ENCODE results near the gene CPLX1.

CPLX1 gene

GRCh38 chr4:821181-821591, 4.7 kb downstream of the CPLX1 start:
- H3K27ac ChIP-seq (replicated peaks; ENCODE audit: low read length), result no peak overlapping the region
- peak overlapping the region; percentile 32 for H2AK5ac ChIP-seq (ENCODE audit: low read depth, low read length)
- no peak overlapping the region for H3K4ac ChIP-seq (ENCODE audit: low read length)
- H3K18ac ChIP-seq (ENCODE audit: low read length), result no peak overlapping the region
- H3K4me3 ChIP-seq (ENCODE audit: low read length in 2 of 2), result no peak overlapping the region
- H2BK120ac ChIP-seq (ENCODE audit: low read depth, low read length), result no peak overlapping the region
- peaks cover 10 to 50% (median 43%) of the 10 kb centered on the region in 3 experiments for H3K27me3 ChIP-seq (ENCODE audit: control insufficient read depth in 3 of 3, insufficient read depth in 3 of 3, low read depth in 1 of 3, low read length in 3 of 3)
- H3K9me3 ChIP-seq (replicated peaks in 1 of 2; ENCODE audit: control insufficient read depth in 2 of 2, insufficient read depth in 1 of 2, low read depth in 1 of 2, low read length in 2 of 2), result peaks cover 0 to 1% of the 10 kb centered on the region in 2 donors
- peak overlapping the region; percentile 22 for H2BK5ac ChIP-seq (ENCODE audit: low read length)
- no CpG with 5 or more reads among the region's 22 CpGs for WGBS, 2 donors (ENCODE audit: extremely low coverage in 2 of 2, insufficient read length in 2 of 2, insufficient replicate concordance in 1 of 2)
- no peak overlapping the region for H3K9ac ChIP-seq (ENCODE audit: low read depth, low read length, poor library complexity)
- H3K4me2 ChIP-seq (ENCODE audit: insufficient read depth, low read length, poor library complexity, severe bottlenecking), result no peak overlapping the region
- H2BK15ac ChIP-seq (ENCODE audit: low read length), result no peak overlapping the region
- H3K4me1 ChIP-seq (ENCODE audit: control insufficient read depth in 2 of 2, insufficient read depth in 1 of 2, low read depth in 1 of 2, low read length in 2 of 2), result peaks cover 0 to 9% of the 10 kb centered on the region in 2 donors
- no peak for DNase-seq (ENCODE audit: low spot score)
- H3K14ac ChIP-seq (ENCODE audit: low read length), result peak overlapping the region; percentile 75
- H4K8ac ChIP-seq (ENCODE audit: low read depth, low read length), result no peak overlapping the region
- H2AFZ ChIP-seq (ENCODE audit: low read length), result no peak overlapping the region
- H3K23ac ChIP-seq (ENCODE audit: low read depth, low read length, poor library complexity), result peak overlapping the region; percentile 17
- H3K36me3 ChIP-seq (replicated peaks in 1 of 2; ENCODE audit: control insufficient read depth in 2 of 2, insufficient read depth in 2 of 2, low read length in 2 of 2), result no peaks in the 10 kb centered on the region
- H4K91ac ChIP-seq (ENCODE audit: low read depth, low read length, poor library complexity), result no peak overlapping the region
- H3K79me1 ChIP-seq (ENCODE audit: low read depth, low read length), result peaks cover 4% of the 10 kb centered on the region
- no peak overlapping the region for H2BK12ac ChIP-seq (ENCODE audit: low read length)

- no peak overlapping the region for H2BK15ac ChIP-seq (ENCODE audit: low read length)
- no peak overlapping the region for H3K4me3 ChIP-seq (ENCODE audit: low read length in 2 of 2)
- no peak overlapping the region for H4K8ac ChIP-seq (ENCODE audit: low read depth, low read length)
- no peak overlapping the region for H3K4me2 ChIP-seq (ENCODE audit: insufficient read depth, low read length, poor library complexity, severe bottlenecking)
- no CpG with 5 or more reads among the region's 24 CpGs for WGBS, 2 donors (ENCODE audit: extremely low coverage in 2 of 2, insufficient read length in 2 of 2, insufficient replicate concordance in 1 of 2)
- no peak overlapping the region for H4K91ac ChIP-seq (ENCODE audit: low read depth, low read length, poor library complexity)
- H3K4ac ChIP-seq (ENCODE audit: low read length), result no peak overlapping the region
- H3K9ac ChIP-seq (ENCODE audit: low read depth, low read length, poor library complexity), result no peak overlapping the region
- no peak overlapping the region for H2BK12ac ChIP-seq (ENCODE audit: low read length)
- peaks cover 0 to 9% of the 10 kb centered on the region in 2 donors for H3K4me1 ChIP-seq (ENCODE audit: control insufficient read depth in 2 of 2, insufficient read depth in 1 of 2, low read depth in 1 of 2, low read length in 2 of 2)
- peak overlapping the region; percentile 75 for H3K14ac ChIP-seq (ENCODE audit: low read length)
- H2AK5ac ChIP-seq (ENCODE audit: low read depth, low read length), result peak overlapping the region; percentile 32
- no peak overlapping the region for H3K18ac ChIP-seq (ENCODE audit: low read length)
- peaks cover 4% of the 10 kb centered on the region for H3K79me1 ChIP-seq (ENCODE audit: low read depth, low read length)
- H3K36me3 ChIP-seq (replicated peaks in 1 of 2; ENCODE audit: control insufficient read depth in 2 of 2, insufficient read depth in 2 of 2, low read length in 2 of 2), result no peaks in the 10 kb centered on the region
- H2BK120ac ChIP-seq (ENCODE audit: low read depth, low read length), result no peak overlapping the region
- DNase-seq (ENCODE audit: low spot score), result no peak
- H3K27me3 ChIP-seq (ENCODE audit: control insufficient read depth in 3 of 3, insufficient read depth in 3 of 3, low read depth in 1 of 3, low read length in 3 of 3), result peaks cover 10 to 50% (median 43%) of the 10 kb centered on the region in 3 experiments
- no peak overlapping the region for H2AFZ ChIP-seq (ENCODE audit: low read length)
- peak overlapping the region; percentile 22 for H2BK5ac ChIP-seq (ENCODE audit: low read length)
- H3K23ac ChIP-seq (ENCODE audit: low read depth, low read length, poor library complexity), result peak overlapping the region; percentile 17
- H3K9me3 ChIP-seq (replicated peaks in 1 of 2; ENCODE audit: control insufficient read depth in 2 of 2, insufficient read depth in 1 of 2, low read depth in 1 of 2, low read length in 2 of 2), result peaks cover 0 to 1% of the 10 kb centered on the region in 2 donors
- H3K27ac ChIP-seq (replicated peaks; ENCODE audit: low read length), result no peak overlapping the region
Measured at GRCh38 chr4:820230-821172, 5.4 kb downstream of the CPLX1 start.

- no CpG with 5 or more reads among the region's 20 CpGs for WGBS, 2 donors (ENCODE audit: extremely low coverage in 2 of 2, insufficient read length in 2 of 2, insufficient replicate concordance in 1 of 2)
- no peak overlapping the region for H3K4me3 ChIP-seq (ENCODE audit: low read length in 2 of 2)
- H3K14ac ChIP-seq (ENCODE audit: low read length), result no peak overlapping the region
- H3K79me1 ChIP-seq (ENCODE audit: low read depth, low read length), result peaks cover 2% of the 10 kb centered on the region
- H3K23ac ChIP-seq (ENCODE audit: low read depth, low read length, poor library complexity), result no peak overlapping the region
- no peak overlapping the region for H3K18ac ChIP-seq (ENCODE audit: low read length)
- no peak overlapping the region for H2BK15ac ChIP-seq (ENCODE audit: low read length)
- no peak overlapping the region for H3K4ac ChIP-seq (ENCODE audit: low read length)
- H2BK5ac ChIP-seq (ENCODE audit: low read length), result no peak overlapping the region
- peaks cover 0 to 6% of the 10 kb centered on the region in 2 donors for H3K4me1 ChIP-seq (ENCODE audit: control insufficient read depth in 2 of 2, insufficient read depth in 1 of 2, low read depth in 1 of 2, low read length in 2 of 2)
- no peak overlapping the region for H2BK12ac ChIP-seq (ENCODE audit: low read length)
- no peak for DNase-seq (ENCODE audit: low spot score)
- no peak overlapping the region for H2BK120ac ChIP-seq (ENCODE audit: low read depth, low read length)
- H2AFZ ChIP-seq (ENCODE audit: low read length), result no peak overlapping the region
- H4K8ac ChIP-seq (ENCODE audit: low read depth, low read length), result no peak overlapping the region
- no peak overlapping the region for H3K4me2 ChIP-seq (ENCODE audit: insufficient read depth, low read length, poor library complexity, severe bottlenecking)
- peaks cover 3 to 42% (median 34%) of the 10 kb centered on the region in 3 experiments for H3K27me3 ChIP-seq (ENCODE audit: control insufficient read depth in 3 of 3, insufficient read depth in 3 of 3, low read depth in 1 of 3, low read length in 3 of 3)
- H3K9ac ChIP-seq (ENCODE audit: low read depth, low read length, poor library complexity), result no peak overlapping the region
- no peak overlapping the region for H4K91ac ChIP-seq (ENCODE audit: low read depth, low read length, poor library complexity)
- H3K9me3 ChIP-seq (replicated peaks in 1 of 2; ENCODE audit: control insufficient read depth in 2 of 2, insufficient read depth in 1 of 2, low read depth in 1 of 2, low read length in 2 of 2), result peaks cover 0 to 1% of the 10 kb centered on the region in 2 donors
- no peak overlapping the region for H3K27ac ChIP-seq (replicated peaks; ENCODE audit: low read length)
- no peaks in the 10 kb centered on the region for H3K36me3 ChIP-seq (replicated peaks in 1 of 2; ENCODE audit: control insufficient read depth in 2 of 2, insufficient read depth in 2 of 2, low read length in 2 of 2)
- peak overlapping the region; percentile 20 for H2AK5ac ChIP-seq (ENCODE audit: low read depth, low read length)
Measured at GRCh38 chr4:819401-820229, 6.3 kb downstream of the CPLX1 start.

Data from neuronal stem cell (in vitro differentiated cells).